ENCODE results near the gene NOL4L. TPM values are rescaled to one million over a fixed set of nuclear protein-coding genes. Genes with fewer than 3 reads are reported as not detected.

NOL4L gene
- total RNA-seq, 2 experiments from 2014 or later = 53.1 to 55.6 TPM

DNA sequence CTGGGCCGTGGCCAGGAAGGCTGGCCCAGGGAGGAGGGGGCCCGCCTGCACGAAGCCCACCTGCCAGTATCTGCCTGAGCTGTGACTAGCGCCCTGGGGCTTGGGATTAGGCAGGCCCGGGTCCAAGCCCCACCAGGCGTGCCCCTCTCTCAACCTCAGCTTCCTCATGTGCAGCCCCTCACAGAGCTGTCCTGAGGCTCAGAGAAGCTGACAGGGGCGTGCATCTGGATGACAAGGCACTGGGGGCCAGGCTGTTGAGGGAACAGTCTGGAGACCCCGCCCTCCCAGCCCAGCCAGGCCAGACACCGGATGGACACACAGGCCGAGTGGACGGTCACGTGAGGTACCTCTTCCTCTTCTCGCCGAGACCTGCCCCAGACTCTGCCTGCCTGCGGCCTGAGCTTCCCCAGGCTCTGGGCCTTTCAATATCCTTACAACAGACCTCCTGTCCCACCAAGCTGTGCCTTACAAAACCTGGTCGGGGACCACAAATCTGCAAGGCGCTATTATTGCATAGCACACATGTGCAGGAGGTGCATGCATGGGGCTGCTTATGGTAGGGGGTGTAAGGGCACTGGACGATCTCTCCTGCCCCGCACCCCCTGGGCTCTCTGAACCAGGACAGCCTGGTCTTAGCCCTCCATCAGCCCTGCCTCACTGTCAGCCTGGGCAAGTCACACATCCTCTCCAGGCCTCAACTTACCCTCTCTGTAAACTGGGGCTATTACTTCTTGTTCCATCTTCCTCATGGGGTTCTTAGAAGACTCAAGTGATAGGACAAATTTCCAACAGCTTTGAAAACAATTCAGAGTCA lies 20.0 kb downstream of the NOL4L start:
- H3K4me1 ChIP-seq (ENCODE audit: insufficient read depth, low read length) = peaks cover 62% of the 10 kb centered on the region
- ChIA-PET CTCF (interaction anchor here (0.6 kb wide), 1 partner anchor 1457 kb away, joined by 3 read pairs; no protein-coding TSS in a partner anchor), POLR2A (interaction anchor here (1.5 to 1.8 kb wide), 2 partner anchors 10 to 26 kb away, joined by 3 to 6 read pairs; no protein-coding TSS in a partner anchor)
- ATAC-seq (ENCODE audit: poor library complexity) = no peak
- no peak overlapping the region for H3K27ac Mint-ChIP-seq
- H3K4me3 Mint-ChIP-seq = no peak overlapping the region
- no peaks in the 10 kb centered on the region for H3K27me3 Mint-ChIP-seq
- H3K27me3 ChIP-seq (ENCODE audit: control insufficient read depth in 1 of 2, insufficient read depth in 2 of 2, low read length in 2 of 2) = no peaks in the 10 kb centered on the region
- peak in 2 of 14 experiments; percentile 42 to 45 for DNase-seq
- peaks cover 28% of the 10 kb centered on the region for H3K36me3 ChIP-seq (ENCODE audit: insufficient read depth, low read length)
- no peaks in the 10 kb centered on the region for H3K9me3 Mint-ChIP-seq
- TF ChIP-seq, protein P1, sequence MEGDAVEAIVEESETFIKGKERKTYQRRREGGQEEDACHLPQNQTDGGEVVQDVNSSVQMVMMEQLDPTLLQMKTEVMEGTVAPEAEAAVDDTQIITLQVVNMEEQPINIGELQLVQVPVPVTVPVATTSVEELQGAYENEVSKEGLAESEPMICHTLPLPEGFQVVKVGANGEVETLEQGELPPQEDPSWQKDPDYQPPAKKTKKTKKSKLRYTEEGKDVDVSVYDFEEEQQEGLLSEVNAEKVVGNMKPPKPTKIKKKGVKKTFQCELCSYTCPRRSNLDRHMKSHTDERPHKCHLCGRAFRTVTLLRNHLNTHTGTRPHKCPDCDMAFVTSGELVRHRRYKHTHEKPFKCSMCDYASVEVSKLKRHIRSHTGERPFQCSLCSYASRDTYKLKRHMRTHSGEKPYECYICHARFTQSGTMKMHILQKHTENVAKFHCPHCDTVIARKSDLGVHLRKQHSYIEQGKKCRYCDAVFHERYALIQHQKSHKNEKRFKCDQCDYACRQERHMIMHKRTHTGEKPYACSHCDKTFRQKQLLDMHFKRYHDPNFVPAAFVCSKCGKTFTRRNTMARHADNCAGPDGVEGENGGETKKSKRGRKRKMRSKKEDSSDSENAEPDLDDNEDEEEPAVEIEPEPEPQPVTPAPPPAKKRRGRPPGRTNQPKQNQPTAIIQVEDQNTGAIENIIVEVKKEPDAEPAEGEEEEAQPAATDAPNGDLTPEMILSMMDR (IDR thresholded peaks at IDR 0.05) = no peak
- peaks cover 0 to 10% of the 10 kb centered on the region in 2 experiments for H3K9me3 ChIP-seq (ENCODE audit: control insufficient read depth in 1 of 2, insufficient read depth in 1 of 2, low read length in 2 of 2)
- no peak overlapping the region for H3K27ac ChIP-seq (ENCODE audit: low read depth in 1 of 2, low read length in 2 of 2)
- intact Hi-C loops (cut with DNase I, micrococcal nuclease) = no loop called here
- peaks cover 37% of the 10 kb centered on the region for H3K4me1 Mint-ChIP-seq (ENCODE audit: low read depth)
- no peak overlapping the region for H3K4me3 ChIP-seq (ENCODE audit: low read length)
- H3K36me3 Mint-ChIP-seq (ENCODE audit: low read depth) = peaks cover 18% of the 10 kb centered on the region

DNA sequence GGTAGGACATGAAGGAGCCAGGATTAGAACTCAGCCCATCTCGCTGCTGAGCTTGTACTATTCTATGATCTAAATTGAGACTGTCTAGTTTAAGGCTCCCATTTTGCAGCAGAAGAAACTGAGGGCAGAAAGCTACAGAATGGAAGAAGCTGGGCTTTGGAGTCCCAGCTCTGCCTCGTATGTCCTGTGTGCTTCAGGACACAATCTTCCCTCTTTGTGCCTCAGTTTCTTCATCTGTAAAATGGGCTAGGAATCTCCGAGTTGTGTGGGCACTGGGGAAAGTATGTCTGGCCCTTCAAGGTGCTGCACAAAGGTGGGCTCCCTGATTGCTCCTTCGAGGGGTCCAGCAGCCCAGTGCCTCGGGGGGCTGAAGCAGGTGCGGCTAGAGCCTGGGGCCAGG lies 20.7 kb downstream of the NOL4L start:
- TF ChIP-seq, protein P1 (IDR thresholded peaks at IDR 0.05) = no peak
- peaks cover 62% of the 10 kb centered on the region for H3K4me1 ChIP-seq (ENCODE audit: insufficient read depth, low read length)
- peaks cover 38% of the 10 kb centered on the region for H3K4me1 Mint-ChIP-seq (ENCODE audit: low read depth)
- H3K36me3 ChIP-seq (ENCODE audit: insufficient read depth, low read length) = peaks cover 29% of the 10 kb centered on the region
- ChIA-PET POLR2A (interaction anchor here (1.5 to 1.8 kb wide), 2 partner anchors 10 to 25 kb away, joined by 3 to 6 read pairs; no protein-coding TSS in a partner anchor), CTCF (no interaction called here)
- peak overlapping the region; percentile 33 for H3K27ac Mint-ChIP-seq
- H3K4me3 Mint-ChIP-seq = no peak overlapping the region
- ATAC-seq (ENCODE audit: poor library complexity) (no peak), DNase-seq (no peak)
- intact Hi-C loops (cut with DNase I, micrococcal nuclease) = no loop called here
- no peaks in the 10 kb centered on the region for H3K27me3 ChIP-seq (ENCODE audit: control insufficient read depth in 1 of 2, insufficient read depth in 2 of 2, low read length in 2 of 2)
- H3K9me3 ChIP-seq (ENCODE audit: control insufficient read depth in 1 of 2, insufficient read depth in 1 of 2, low read length in 2 of 2) = peaks cover 0 to 10% of the 10 kb centered on the region in 2 experiments
- H3K36me3 Mint-ChIP-seq (ENCODE audit: low read depth) = peaks cover 20% of the 10 kb centered on the region
- no peaks in the 10 kb centered on the region for H3K27me3 Mint-ChIP-seq
- H3K9me3 Mint-ChIP-seq = no peaks in the 10 kb centered on the region
- H3K27ac ChIP-seq (ENCODE audit: low read depth in 1 of 2, low read length in 2 of 2) = no peak overlapping the region
- H3K4me3 ChIP-seq (ENCODE audit: low read length) = no peak overlapping the region

DNA sequence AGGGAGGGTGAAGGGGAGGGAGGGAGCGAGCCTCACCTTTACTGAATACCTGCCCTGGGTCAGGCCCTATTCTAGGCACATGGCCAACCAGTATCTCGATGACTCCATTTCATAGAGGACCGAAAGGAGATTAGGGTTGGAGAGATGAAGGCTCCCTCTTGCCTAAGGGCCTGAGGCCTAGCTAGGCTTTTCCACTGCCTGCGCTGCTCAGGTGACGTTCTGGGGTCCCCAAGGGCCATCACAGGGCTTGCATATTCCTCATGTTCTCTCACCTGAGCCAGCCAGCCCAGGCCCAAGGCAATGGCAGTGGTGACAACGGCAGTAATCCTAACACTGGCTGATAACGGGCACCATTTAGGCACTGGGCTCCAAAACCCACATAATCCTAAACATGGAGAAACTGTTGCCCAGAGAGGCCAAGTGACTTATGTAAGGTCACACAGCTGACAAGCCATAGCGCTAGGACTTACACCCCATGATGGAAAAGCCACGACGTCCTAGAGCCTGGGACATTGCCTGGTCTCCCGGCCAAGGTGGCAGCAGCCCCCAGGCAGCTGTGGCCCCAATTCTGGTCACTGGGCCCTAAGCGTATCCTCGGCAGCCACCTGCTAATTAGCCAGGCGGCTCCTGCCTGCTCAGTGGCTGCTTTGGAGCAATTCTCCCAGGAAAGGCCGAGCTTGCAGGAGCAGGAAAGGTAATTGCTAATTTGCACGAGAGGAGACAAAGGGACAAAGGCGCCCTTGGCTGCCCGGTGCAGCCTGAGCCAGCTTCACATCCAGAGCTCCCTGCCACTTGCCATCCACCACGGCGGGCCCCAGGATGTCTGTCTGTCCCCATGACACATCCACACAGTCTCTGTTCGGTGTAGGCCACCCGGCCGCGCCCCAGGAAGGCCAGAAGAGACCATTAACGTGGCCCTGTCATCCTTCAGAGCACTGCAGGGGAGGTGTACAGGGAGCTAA lies 21.5 kb downstream of the NOL4L start:
- peaks cover 47% of the 10 kb centered on the region for H3K4me1 Mint-ChIP-seq (ENCODE audit: low read depth)
- Histone ChIP-seq H3K9me3 (ENCODE audit: control insufficient read depth in 1 of 2, insufficient read depth in 1 of 2, low read length in 2 of 2) (peaks cover 0 to 10% of the 10 kb centered on the region in 2 experiments), H3K4me1 (ENCODE audit: insufficient read depth, low read length) (peaks cover 63% of the 10 kb centered on the region), H3K4me3 (ENCODE audit: low read length) (no peak overlapping the region), H3K27me3 (ENCODE audit: control insufficient read depth in 1 of 2, insufficient read depth in 2 of 2, low read length in 2 of 2) (no peaks in the 10 kb centered on the region), H3K27ac (ENCODE audit: low read depth in 1 of 2, low read length in 2 of 2) (no peak overlapping the region), H3K36me3 (ENCODE audit: insufficient read depth, low read length) (peaks cover 35% of the 10 kb centered on the region)
- H3K9me3 Mint-ChIP-seq = no peaks in the 10 kb centered on the region
- DNase-seq = no peak
- POLR2A ChIA-PET = interaction anchor here (0.6 to 1.8 kb wide), 3 partner anchors 21 to 63 kb away, joined by 3 to 6 read pairs (median 3); no protein-coding TSS in a partner anchor
- CTCF ChIA-PET = no interaction called here
- H3K27ac Mint-ChIP-seq = peak overlapping the region; percentile 33
- no peak for ATAC-seq (ENCODE audit: poor library complexity)
- H3K27me3 Mint-ChIP-seq = no peaks in the 10 kb centered on the region
- intact Hi-C loops (cut with DNase I, micrococcal nuclease) = no loop called here
- peaks cover 27% of the 10 kb centered on the region for H3K36me3 Mint-ChIP-seq (ENCODE audit: low read depth)
- no peak overlapping the region for H3K4me3 Mint-ChIP-seq
- TF ChIP-seq, protein P1 (IDR thresholded peaks at IDR 0.05) = no peak
